HEK293 (cell line): ENCODE results near the gene RWDD4.

Experiments used
- CTCF ChIA-PET: fragments of 350-600 bp; formaldehyde crosslinking; extraction: SDS; loops from one replicate; lab custom pipeline; 2021; ENCODE audit warnings: antibody characterized with exemption; lab: Yijun Ruan, JAX
- POLR2A ChIA-PET: fragments of 300-600 bp; formaldehyde crosslinking; extraction: SDS; loops from one replicate; lab custom pipeline; 2020; ENCODE audit warnings: antibody characterized with exemption, inconsistent platforms; lab: Yijun Ruan, JAX
- H3K27ac ChIP-seq: fragments of 200-500 bp; sonication (Bioruptor generic); 2 replicates; pipeline ENCODE4 v1.5.1; 2014; ENCODE audit warnings: low read depth, low read length, control low read depth, inconsistent platforms; ENCODE audit errors: extremely low read depth
- H3K36me3 ChIP-seq, 2 experiments: fragments of 200-500 bp in 1 of 2; sonication (Bioruptor generic) in 1 of 2; 1 replicate in 1 of 2; 2 replicates in 1 of 2; pipeline ENCODE4 v1.5.1; 2014 to 2017; ENCODE audit warnings: inconsistent platforms in 2 of 2, low read length in 2 of 2; ENCODE audit not compliant: control insufficient read depth in 2 of 2, insufficient read depth in 1 of 2
- H3K4me1 ChIP-seq: fragments of 200-500 bp; sonication (Bioruptor generic); 2 replicates; pipeline ENCODE4 v1.5.1; 2014; ENCODE audit warnings: mild to moderate bottlenecking, low read length, inconsistent platforms; ENCODE audit not compliant: control insufficient read depth, insufficient read depth
- H3K4me3 ChIP-seq: 2 replicates; pipeline ENCODE4 v1.5.1; 2011; ENCODE audit warnings: low read depth, mild to moderate bottlenecking, control low read depth, low read length, moderate library complexity
- H3K9me3 ChIP-seq: fragments of 200-500 bp; sonication (Bioruptor generic); 2 replicates; pipeline ENCODE4 v1.5.1; 2014; ENCODE audit warnings: low read depth, low read length, inconsistent platforms; ENCODE audit not compliant: control insufficient read depth, insufficient read depth
- BCL11A ChIP-seq: fragments of 450-650 bp; formaldehyde crosslinking; IDR thresholded peaks from 2 replicates; pipeline ENCODE4 v1.5.1; 2016; ENCODE audit warnings: low read depth, missing biosample characterization, missing genetic modification characterization
- GLI2 ChIP-seq: fragments of 450-650 bp; formaldehyde crosslinking; IDR thresholded peaks from 2 replicates; pipeline ENCODE4; 2017; ENCODE audit warnings: missing biosample characterization, missing genetic modification characterization, low read depth, borderline replicate concordance
- SP2 ChIP-seq: fragments of 450-650 bp; formaldehyde crosslinking; IDR thresholded peaks from 2 replicates; pipeline ENCODE4 v1.5.1; 2016; ENCODE audit warnings: missing biosample characterization, missing genetic modification characterization
- ZBTB11 ChIP-seq: fragments of 450-650 bp; formaldehyde crosslinking; conservative IDR thresholded peaks from 2 replicates; pipeline ENCODE4 v1.5.1; 2016; ENCODE audit warnings: low read depth, missing biosample characterization, missing genetic modification characterization
- ZBTB48 ChIP-seq: fragments of 450-650 bp; formaldehyde crosslinking; IDR thresholded peaks from 2 replicates; pipeline ENCODE4 v1.5.1; 2016; ENCODE audit warnings: missing biosample characterization, missing genetic modification characterization
- ZBTB49 ChIP-seq: fragments of 450-650 bp; formaldehyde crosslinking; IDR thresholded peaks from 2 replicates; pipeline ENCODE4 v1.5.1; 2016; ENCODE audit warnings: missing biosample characterization, missing genetic modification characterization, low read depth
- ZNF114 ChIP-seq: fragments of 450-650 bp; formaldehyde crosslinking; IDR thresholded peaks from 2 replicates; pipeline ENCODE4 v1.5.0; 2017; ENCODE audit warnings: missing biosample characterization, missing genetic modification characterization
- ZNF2 ChIP-seq: fragments of 450-650 bp; formaldehyde crosslinking; IDR thresholded peaks from 2 replicates; pipeline ENCODE4 v1.5.1; 2016; ENCODE audit warnings: missing biosample characterization, missing genetic modification characterization
- ZNF350 ChIP-seq: fragments of 450-650 bp; formaldehyde crosslinking; IDR thresholded peaks from 2 replicates; pipeline ENCODE4 v1.5.0; 2017; ENCODE audit warnings: missing biosample characterization, mild to moderate bottlenecking, missing genetic modification characterization
- ZNF394 ChIP-seq: fragments of 450-650 bp; formaldehyde crosslinking; IDR thresholded peaks from 2 replicates; pipeline ENCODE4 v1.5.1; 2016; ENCODE audit warnings: missing biosample characterization, missing genetic modification characterization, mild to moderate bottlenecking, moderate library complexity, borderline replicate concordance
- ZNF423 ChIP-seq: fragments of 450-650 bp; formaldehyde crosslinking; IDR thresholded peaks from 2 replicates; pipeline ENCODE4 v1.5.1; 2016; ENCODE audit warnings: missing biosample characterization, missing genetic modification characterization
- ZNF426 ChIP-seq: fragments of 450-650 bp; formaldehyde crosslinking; IDR thresholded peaks from 2 replicates; pipeline ENCODE4 v1.5.1; 2017; ENCODE audit warnings: missing biosample characterization, missing genetic modification characterization, mild to moderate bottlenecking, inconsistent platforms, moderate library complexity
- ZNF548 ChIP-seq: fragments of 450-650 bp; formaldehyde crosslinking; IDR thresholded peaks from 2 replicates; pipeline ENCODE4 v1.5.1; 2016; ENCODE audit warnings: missing biosample characterization, missing genetic modification characterization
- ZNF596 ChIP-seq: fragments of 450-650 bp; IDR thresholded peaks from 2 replicates; pipeline ENCODE4 v1.5.0; 2018; ENCODE audit warnings: missing biosample characterization, mild to moderate bottlenecking, missing genetic modification characterization, moderate library complexity
- ZNF776 ChIP-seq: fragments of 450-650 bp; formaldehyde crosslinking; IDR thresholded peaks from 2 replicates; pipeline ENCODE4 v1.5.0; 2017; ENCODE audit warnings: missing biosample characterization, missing genetic modification characterization, borderline replicate concordance
- ZNF791 ChIP-seq: fragments of 450-650 bp; formaldehyde crosslinking; IDR thresholded peaks from 2 replicates; pipeline ENCODE4 v1.5.1; 2016; ENCODE audit warnings: missing biosample characterization, missing genetic modification characterization
- TF ChIP-seq, protein P1 (sequence below): fragments of 450-650 bp; formaldehyde crosslinking; IDR thresholded peaks from 2 replicates; pipeline ENCODE4 v1.5.1; 2016; ENCODE audit warnings: missing biosample characterization, missing genetic modification characterization
- TF ChIP-seq, protein P2 (sequence below): fragments of 450-650 bp; formaldehyde crosslinking; IDR thresholded peaks from 2 replicates; pipeline ENCODE4 v1.5.1; 2016; ENCODE audit warnings: missing biosample characterization, missing genetic modification characterization

RWDD4 gene

GRCh38 chr4:183681119-183681518, 22.1 kb upstream of the RWDD4 start:
- ChIA-PET CTCF (no interaction called here), POLR2A (no interaction called here)
- TF ChIP-seq ZNF548 (tag by site-specific recombination) (no peak), ZNF426 (tag by site-specific recombination) (no peak), ZNF2 (tag by site-specific recombination) (no peak), ZNF394 (no peak), BCL11A (tag by site-specific recombination) (no peak), ZBTB11 (tag by site-specific recombination) (no peak), ZNF350 (no peak), ZNF423 (tag by site-specific recombination) (no peak), ZNF776 (no peak), ZBTB49 (tag by site-specific recombination) (no peak), ZNF596 (no peak), SP2 (no peak), ZNF114 (tag by site-specific recombination) (no peak), ZNF791 (tag by site-specific recombination) (no peak), GLI2 (tag by site-specific recombination) (no peak), ZBTB48 (tag by site-specific recombination) (no peak)
- TF ChIP-seq, protein P1, sequence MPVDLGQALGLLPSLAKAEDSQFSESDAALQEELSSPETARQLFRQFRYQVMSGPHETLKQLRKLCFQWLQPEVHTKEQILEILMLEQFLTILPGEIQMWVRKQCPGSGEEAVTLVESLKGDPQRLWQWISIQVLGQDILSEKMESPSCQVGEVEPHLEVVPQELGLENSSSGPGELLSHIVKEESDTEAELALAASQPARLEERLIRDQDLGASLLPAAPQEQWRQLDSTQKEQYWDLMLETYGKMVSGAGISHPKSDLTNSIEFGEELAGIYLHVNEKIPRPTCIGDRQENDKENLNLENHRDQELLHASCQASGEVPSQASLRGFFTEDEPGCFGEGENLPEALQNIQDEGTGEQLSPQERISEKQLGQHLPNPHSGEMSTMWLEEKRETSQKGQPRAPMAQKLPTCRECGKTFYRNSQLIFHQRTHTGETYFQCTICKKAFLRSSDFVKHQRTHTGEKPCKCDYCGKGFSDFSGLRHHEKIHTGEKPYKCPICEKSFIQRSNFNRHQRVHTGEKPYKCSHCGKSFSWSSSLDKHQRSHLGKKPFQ (tag by site-specific recombination): no peak
- Histone ChIP-seq H3K27ac (no peak overlapping the region), H3K4me3 (no peak overlapping the region), H3K36me3 (peaks cover 11 to 66% of the 10 kb centered on the region in 2 experiments), H3K9me3 (no peaks in the 10 kb centered on the region), H3K4me1 (no peaks in the 10 kb centered on the region)

GRCh38 chr4:183675625-183676024, 16.6 kb upstream of the RWDD4 start:
- no peak overlapping the region for H3K27ac ChIP-seq
- TF ChIP-seq, protein P2, sequence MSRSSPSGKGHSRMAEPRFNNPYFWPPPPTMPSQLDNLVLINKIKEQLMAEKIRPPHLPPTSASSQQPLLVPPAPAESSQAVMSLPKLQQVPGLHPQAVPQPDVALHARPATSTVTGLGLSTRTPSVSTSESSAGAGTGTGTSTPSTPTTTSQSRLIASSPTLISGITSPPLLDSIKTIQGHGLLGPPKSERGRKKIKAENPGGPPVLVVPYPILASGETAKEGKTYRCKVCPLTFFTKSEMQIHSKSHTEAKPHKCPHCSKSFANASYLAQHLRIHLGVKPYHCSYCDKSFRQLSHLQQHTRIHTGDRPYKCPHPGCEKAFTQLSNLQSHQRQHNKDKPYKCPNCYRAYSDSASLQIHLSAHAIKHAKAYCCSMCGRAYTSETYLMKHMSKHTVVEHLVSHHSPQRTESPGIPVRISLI (tag by site-specific recombination): no peak
- H3K36me3 ChIP-seq: peaks cover 21 to 47% of the 10 kb centered on the region in 2 experiments; a peak in 2 of 3 replicates
- H3K9me3 ChIP-seq: no peaks in the 10 kb centered on the region
- ChIA-PET POLR2A (no interaction called here), CTCF (no interaction called here)
- no peak overlapping the region for H3K4me3 ChIP-seq
- H3K4me1 ChIP-seq: no peaks in the 10 kb centered on the region
